HUDEP-2 (cell line): ENCODE results near the gene IRF1.

Experiments used
- DNase-seq, 76 experiments: peaks; one replicate each; lab custom pipeline; 2025; ENCODE audit not compliant: unreplicated experiment in 76 of 76; lab: John Stamatoyannopoulos, UW

Gene IRF1

GRCh38 chr5:132463811-132464155, 26.8 kb downstream of the IRF1 start:
- no peak for DNase-seq

- no peak for DNase-seq
Observed at GRCh38 chr5:132462856-132463745, 27.5 kb downstream of the IRF1 start.

- no peak for DNase-seq
Observed at GRCh38 chr5:132462333-132462732, 28.2 kb downstream of the IRF1 start.

- no peak for DNase-seq
Observed at GRCh38 chr5:132461569-132462070, 29.0 kb downstream of the IRF1 start.

- DNase-seq: no peak
Observed at GRCh38 chr5:132460846-132461568, 29.6 kb downstream of the IRF1 start.

- peak in 10 of 76 experiments; percentile 7 to 37 (median 19) for DNase-seq
Observed at GRCh38 chr5:132459983-132460838, 30.4 kb downstream of the IRF1 start.

GRCh38 chr5:132459031-132459982, 31.3 kb downstream of the IRF1 start:
- peak in 20 of 76 experiments; percentile 4 to 48 (median 20) for DNase-seq

GRCh38 chr5:132458651-132459030, 31.9 kb downstream of the IRF1 start:
- DNase-seq: no peak

GRCh38 chr5:132458226-132458560, 32.4 kb downstream of the IRF1 start:
- no peak for DNase-seq

- DNase-seq: no peak
Observed at GRCh38 chr5:132457371-132458225, 33.0 kb downstream of the IRF1 start.

- no peak for DNase-seq
Observed at GRCh38 chr5:132456987-132457361, 33.6 kb downstream of the IRF1 start.

GRCh38 chr5:132456296-132456986, 34.1 kb downstream of the IRF1 start:
- DNase-seq: no peak

- no peak for DNase-seq
Observed at GRCh38 chr5:132455614-132456115, 34.9 kb downstream of the IRF1 start.

- no peak for DNase-seq
Observed at GRCh38 chr5:132454361-132454760, 36.2 kb downstream of the IRF1 start.

GRCh38 chr5:132451387-132451786, 39.2 kb downstream of the IRF1 start:
- no peak for DNase-seq

GRCh38 chr5:132449060-132449459, 41.5 kb downstream of the IRF1 start:
- no peak for DNase-seq

- no peak for DNase-seq
Observed at GRCh38 chr5:132447196-132447595, 43.4 kb downstream of the IRF1 start.

- no peak for DNase-seq
Observed at GRCh38 chr5:132446621-132447020, 44.0 kb downstream of the IRF1 start.
